HG03066 (cell line): ENCODE data around the gene PHKA2.
A peak's percentile ranks its signal among the peaks of the same experiment; 100 is the strongest.
"Not testable (repeated sequence)": the region's sequence is repeated elsewhere in the genome, so short reads cannot be mapped to it uniquely, and the experiment has no call there.

ENCODE experiments used
- ATAC-seq: cut with Tn5 transposase; IDR thresholded peaks from one replicate; pipeline ENCODE4 v1.9.1; 2021; ENCODE audit warnings: low read depth; ENCODE audit not compliant: unreplicated experiment

The PHKA2 gene

DNA sequence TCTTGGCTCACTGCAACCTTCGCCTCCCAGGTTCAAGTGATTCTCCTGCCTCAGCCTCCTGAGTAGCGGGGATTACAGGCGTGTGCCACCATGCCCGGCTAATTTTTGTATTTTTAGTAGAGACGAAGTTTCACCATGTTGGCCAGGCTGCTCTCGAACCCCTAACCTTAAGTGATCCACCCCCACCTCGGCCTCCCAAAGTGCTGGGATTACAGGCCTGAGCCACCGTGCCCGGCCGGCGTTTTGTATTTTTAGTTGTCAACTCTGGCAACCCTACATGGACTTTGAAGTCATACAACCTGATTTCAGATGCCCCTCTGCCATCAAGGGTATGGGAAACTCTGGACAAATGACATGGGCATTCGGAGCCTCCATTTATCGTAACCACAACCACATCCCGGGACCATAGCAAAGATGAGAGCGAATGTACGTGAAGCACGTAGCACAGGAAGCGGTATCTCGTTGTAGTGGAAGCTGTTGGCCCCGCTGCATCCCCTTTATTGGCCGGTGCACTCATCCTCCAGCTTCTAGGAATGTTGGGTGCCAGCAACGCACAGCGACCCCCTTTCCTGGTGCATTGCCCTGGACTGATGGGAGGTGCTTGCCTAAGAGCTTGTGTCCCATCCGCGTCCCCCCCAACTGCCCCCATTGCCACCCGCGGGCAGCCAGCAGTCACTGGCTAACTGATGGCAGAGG, 109.2 kb downstream of the PHKA2 start:
- ATAC-seq, result no peak

DNA sequence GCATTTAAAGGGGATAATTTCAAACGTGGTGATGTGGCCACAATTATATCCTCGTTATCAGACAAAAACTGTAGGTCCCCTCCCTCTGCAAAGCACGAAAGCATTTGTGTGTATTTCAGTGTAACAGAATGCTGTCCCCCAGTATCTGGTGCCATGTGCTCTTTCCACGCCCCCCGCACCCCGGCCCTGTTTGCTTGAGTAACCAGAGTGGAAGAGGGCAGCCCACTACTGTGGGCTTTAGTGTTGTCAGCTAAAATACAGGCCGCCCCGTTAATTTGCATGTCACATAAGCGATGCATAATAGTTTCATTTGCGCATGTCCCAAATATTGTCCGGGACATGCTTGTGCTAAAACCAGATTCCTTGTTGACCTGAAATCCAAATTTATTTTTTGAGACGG, 110.1 kb downstream of the PHKA2 start:
- no peak for ATAC-seq

DNA sequence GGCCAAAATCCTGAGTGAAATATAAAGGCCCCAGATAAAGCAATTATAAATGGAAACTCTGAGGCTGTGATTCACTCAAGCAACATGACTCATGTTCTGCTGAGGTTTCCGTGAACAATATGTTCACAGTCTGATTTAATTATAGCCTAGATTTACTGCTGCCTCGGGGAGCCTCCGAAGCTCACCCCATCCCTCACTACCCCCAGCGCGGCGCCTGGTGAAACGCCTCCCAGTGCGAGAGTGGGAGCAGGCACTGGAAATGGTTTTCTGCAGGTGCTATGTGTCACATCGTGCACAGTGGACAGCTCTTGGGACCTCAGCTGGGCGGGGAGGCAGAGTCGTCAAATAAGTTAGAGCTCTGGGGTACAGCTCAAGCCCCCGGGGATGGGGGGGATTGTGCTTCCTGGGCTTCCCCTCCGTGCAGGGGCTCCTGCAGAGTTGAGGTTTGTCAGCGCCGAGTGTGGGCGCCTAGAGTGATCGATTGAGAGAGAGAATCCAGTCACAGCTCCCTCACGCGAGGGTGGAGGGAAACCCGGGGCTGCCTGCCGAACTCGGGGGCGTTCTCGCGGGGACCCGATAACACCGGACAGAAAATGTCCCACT, 110.6 kb downstream of the PHKA2 start:
- no peak for ATAC-seq

DNA sequence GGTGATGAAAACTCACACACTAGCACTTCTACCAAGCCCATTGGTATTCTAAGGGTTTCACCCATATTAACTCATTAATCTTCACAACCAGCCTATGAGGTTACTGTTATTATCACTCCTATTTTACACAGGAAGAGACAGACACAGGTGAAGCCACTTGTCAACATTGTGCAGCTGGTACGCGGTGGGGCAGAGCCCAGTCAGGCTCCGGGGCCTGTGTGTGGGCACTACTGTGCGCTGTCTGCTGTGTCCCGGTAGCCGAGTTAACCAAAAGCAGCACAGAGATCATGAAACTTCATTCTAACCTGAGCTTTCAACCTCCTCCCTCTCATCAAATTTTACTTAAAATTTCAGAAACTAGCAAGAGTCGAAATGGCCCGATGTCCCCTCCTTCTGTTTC, 111.3 kb downstream of the PHKA2 start:
- ATAC-seq, result no peak

DNA sequence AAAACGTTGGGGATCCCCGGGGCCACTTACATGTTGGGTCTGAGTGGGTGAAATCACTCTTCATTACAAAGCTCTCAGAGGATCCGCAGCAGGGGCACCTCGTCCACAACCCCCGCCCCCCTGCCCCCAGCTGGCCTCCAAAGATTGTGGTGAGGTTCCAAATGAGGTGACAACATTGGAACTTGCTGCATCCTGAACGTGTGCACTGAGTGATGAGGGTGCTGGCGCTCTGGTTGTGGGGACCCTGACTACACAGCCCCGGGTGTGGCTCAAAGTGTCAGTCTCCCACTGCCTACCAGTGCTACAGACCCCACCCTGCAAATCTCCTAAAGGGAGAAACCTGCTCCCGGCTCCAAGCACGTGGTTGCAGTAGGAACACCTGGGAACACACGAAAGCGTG, 111.9 kb downstream of the PHKA2 start:
- ATAC-seq, result no peak

DNA sequence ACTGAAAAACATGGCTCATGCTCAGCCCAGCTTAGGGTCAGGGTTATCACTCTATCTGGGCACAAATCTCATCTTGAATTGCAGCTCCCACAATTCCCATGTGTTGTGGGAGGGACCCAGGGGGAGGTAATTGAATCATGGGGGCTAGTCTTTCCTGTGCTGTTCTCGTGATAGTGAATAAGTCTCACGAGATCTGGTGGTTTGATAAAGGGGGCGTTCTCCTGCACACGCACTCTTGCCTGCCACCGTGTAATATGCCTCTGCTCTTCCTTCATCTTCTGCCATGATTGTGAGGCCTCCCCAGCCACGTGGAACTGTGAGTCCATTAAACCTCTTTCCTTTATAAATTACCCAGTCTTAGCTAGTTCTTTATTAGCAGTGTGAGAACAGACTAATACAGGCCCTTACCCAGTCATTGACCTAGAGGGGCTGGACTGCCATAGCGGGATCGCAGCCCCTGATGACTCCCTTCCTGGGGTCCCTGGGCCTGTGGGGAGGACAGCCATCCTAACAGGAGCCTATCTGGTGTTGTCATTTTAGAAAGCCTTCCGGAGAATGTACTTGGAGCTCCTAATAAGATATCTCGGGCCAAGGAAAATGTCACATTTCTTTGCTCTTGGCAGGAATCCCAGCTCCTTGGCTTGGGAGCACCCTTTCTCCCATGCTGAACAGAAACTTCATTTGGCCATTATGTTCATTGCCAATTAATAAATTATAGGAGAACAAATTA, 112.6 kb downstream of the PHKA2 start:
- no peak for ATAC-seq

DNA sequence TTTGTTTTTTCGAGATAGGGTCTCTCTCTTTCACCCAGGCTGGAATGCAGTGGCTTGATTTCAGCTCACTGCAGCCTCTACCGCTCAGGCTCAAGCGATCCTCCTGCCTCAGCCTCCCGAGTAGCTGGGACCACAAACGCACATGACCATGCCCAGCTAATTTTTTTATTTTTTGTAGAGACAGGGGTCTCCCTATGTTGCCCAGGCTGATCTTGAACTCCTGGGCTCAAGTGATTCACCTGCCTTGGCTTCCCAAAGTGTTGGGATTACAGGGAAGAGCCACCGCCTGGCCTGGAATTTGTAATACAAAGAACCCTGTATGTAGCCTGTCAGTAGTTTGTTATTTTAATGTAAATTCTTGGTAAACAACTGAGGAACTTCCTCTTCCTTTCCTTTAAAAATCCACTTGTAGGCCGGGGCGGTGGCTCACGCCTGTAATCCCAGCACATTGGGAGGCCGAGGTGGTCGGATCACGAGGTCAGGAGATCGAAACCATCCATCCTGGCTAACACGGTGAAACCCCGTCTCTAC, 119.5 kb downstream of the PHKA2 start:
- no peak for ATAC-seq

DNA sequence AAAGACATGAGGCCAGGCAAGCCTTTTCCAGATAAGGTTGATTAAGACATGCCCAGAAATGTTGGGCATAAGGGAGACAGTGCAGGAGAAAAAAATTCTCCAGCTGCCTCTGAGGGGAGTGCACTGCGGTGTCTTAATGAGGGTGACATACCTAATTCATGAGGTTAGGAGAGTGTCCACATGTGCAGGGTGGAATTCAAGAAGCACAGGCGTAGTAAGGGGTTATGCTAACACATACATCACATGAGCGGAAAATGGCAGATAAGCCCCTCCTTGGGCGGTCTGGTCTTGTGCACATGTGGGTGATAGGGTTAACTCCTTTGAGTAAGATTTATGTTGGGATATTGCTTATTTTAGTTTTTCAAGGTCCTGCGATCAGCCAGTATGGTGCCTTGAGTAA, 122.4 kb downstream of the PHKA2 start:
- no peak for ATAC-seq

DNA sequence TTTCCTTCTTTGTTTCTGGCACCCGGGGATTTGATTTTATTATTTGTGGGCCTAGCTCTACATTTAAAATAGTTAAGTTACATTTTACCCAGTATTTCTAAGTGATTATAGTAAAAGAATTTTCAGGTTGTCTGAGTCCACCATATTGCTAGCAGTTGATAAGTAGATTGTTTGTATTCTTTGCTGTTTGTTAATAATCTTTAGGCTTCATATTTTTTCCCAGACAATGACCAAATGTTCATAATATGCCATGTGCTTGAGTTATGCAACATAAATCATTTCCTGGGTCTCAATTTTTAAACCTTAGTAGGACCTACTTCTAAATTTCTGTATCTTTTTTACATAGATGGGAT, 127.3 kb downstream of the PHKA2 start:
- ATAC-seq, result no peak

DNA sequence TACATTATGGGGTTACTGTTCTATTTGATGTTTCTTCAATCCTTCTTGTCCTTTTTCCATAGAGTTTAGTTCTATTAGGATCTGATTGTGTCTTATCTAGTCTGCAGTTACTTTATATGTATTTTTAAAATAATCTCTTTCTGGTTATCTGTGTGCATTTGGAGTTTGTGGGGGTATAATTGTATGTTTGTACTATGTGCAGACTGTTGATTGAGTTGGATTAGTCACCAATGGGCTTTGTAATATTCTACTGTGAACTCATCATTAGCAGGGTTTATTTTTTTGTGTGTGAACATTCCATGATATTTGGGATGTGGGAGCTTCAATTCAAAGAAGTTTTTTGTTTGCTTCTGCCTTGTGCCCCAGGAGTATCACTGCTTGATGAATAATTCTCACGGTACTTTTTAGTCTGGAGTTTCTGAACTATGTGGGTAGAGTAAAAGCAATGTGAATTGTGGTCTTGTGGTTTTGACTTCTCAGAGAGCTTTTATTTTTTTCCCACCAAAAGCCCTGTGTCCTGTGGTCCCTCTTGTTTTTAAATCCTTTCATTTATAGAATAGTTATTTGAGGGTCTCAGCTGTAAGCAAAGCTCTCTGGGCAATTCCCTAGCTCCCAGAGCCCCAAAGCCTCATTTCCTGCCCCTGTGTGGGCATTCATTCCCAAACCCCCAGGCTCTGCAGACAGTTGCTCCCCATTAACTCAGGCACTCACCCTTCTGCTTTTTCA, 127.8 kb downstream of the PHKA2 start:
- ATAC-seq, result peak; percentile 81

DNA sequence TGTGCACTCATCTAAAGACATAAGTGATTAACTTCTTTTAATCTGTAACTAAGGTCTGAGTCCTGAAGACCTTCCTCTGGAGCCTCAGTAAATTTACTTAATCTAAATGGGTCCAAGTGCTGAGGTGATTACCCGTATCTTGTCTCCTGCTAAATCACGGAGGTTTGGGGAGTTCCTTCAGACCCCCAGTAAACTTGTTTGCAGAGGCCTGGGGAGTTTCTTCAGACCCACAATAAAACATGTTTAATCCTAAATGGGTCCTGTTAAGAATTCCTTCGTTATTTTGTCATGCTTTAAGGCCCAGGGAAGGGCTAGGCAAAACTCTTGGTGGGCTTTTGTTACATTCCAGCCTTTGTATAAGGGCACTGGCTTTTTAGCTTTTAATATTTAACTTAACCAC, 136.0 kb downstream of the PHKA2 start:
- not testable (repeated sequence) for ATAC-seq
